ENCODE data around the gene SMIM11.
"Not testable (repeated sequence)": the region's sequence is repeated elsewhere in the genome, so short reads cannot be mapped to it uniquely, and the experiment has no call there.

SMIM11 gene, protein sequence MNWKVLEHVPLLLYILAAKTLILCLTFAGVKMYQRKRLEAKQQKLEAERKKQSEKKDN

GRCh38 chr21:34374940-34375618 lies at the start of gene SMIM11:
Gene SMIM11 (plus strand): TSS chr21:34375507. CDS start chr21:34379505, 3,998 bp downstream.
- in situ Hi-C loops (cut with HindIII; ENCODE audit: low pct_unique_long_range_greater_than_20kb, low sequenced_read_pairs); DNase-seq (ENCODE audit: low read depth in 1 of 2, low spot score in 1 of 2): not testable (repeated sequence)

GRCh38 chr21:34330055-34330454 lies 45.3 kb upstream of the SMIM11 start:
- DNase-seq (ENCODE audit: low read depth in 1 of 2, low spot score in 1 of 2) = no peak
- in situ Hi-C loops (cut with HindIII; ENCODE audit: low pct_unique_long_range_greater_than_20kb, low sequenced_read_pairs) = no loop called here

DNA sequence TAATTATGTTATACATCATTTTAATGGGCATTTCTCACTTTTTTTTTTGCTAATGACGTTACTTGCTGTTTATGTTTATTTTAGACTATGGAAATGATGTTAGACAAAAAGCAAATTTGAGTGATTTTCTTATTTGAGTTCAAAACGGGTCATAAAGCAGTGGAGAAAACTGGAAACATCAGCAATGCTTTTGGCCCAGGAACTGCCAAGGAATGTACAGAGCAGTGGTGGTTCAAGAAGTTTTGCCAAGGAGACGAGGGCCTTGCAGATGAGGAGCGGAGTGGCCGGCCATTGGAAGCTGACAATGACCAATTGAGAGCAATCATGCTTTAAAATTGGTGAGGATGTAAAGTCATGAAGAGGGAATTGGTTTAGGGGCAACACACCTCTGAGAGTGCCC lies 43.6 kb upstream of the SMIM11 start:
- in situ Hi-C loops (cut with HindIII; ENCODE audit: low pct_unique_long_range_greater_than_20kb, low sequenced_read_pairs) = no loop called here
- no peak for DNase-seq (ENCODE audit: low read depth in 1 of 2, low spot score in 1 of 2)
- no peak for TF ChIP-seq JUND (IDR thresholded peaks at IDR 0.05; ENCODE audit: low read depth)

More at GRCh38 chr21:34330055-34330454, 45.3 kb upstream of the SMIM11 start:
- no peak for TF ChIP-seq JUND (IDR thresholded peaks at IDR 0.05; ENCODE audit: low read depth)

DNA sequence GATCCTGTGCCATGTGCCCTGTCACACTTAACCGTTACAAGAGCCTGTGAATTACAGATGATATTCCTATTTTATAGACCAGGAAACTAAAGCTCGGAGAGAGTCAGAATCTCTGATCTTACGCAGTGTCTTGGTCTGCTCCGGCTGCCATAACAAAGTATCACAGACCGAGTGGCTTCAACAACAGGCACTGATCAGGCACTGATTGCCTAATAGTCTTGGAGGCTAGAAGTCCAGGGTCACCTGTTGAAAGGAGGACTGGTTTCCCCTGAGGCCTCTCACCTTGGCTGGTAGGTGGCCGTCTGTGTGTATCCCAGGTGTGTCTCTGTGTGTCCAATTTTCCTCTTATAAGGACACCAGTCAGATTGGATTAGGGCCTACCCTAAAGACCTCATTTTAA lies 43.0 kb upstream of the SMIM11 start:
- TF ChIP-seq JUND (IDR thresholded peaks at IDR 0.05; ENCODE audit: low read depth) = no peak
- in situ Hi-C loops (cut with HindIII; ENCODE audit: low pct_unique_long_range_greater_than_20kb, low sequenced_read_pairs) = no loop called here
- DNase-seq (ENCODE audit: low read depth in 1 of 2, low spot score in 1 of 2) = no peak

DNA sequence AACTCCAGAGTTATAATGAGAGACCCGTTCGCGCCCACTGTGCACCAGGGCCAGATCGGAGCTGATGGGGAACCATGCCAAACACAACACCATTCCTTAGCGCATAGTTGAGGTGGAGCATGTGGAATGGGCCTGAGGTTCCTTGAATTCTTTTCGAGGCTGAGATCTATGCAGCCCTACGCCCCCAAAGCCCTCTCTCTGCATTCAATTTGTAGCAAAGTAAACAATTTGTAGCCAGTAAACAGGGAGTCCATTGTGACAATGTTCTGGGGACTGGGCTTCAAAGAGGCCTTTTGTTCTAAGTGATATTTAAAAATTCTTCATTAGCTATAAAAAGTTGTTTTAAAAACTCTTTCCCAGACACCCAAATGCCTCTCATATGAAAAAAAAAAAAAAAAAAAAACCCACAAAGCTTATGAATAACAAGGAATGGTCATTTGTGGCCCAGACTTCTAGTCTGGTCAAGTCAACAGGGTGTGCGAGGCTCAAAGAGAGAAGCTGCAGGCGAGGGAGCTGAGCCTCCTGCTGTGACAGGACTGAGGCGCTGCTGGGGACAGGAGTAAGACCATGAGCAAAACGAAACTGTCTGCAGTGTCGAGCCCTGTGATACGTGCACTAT lies 42.1 kb upstream of the SMIM11 start:
- TF ChIP-seq JUND (IDR thresholded peaks at IDR 0.05; ENCODE audit: low read depth) = no peak
- DNase-seq (ENCODE audit: low read depth in 1 of 2, low spot score in 1 of 2) = peak in 1 of 2 experiments; percentile 19
- in situ Hi-C loops (cut with HindIII; ENCODE audit: low pct_unique_long_range_greater_than_20kb, low sequenced_read_pairs) = no loop called here

DNA sequence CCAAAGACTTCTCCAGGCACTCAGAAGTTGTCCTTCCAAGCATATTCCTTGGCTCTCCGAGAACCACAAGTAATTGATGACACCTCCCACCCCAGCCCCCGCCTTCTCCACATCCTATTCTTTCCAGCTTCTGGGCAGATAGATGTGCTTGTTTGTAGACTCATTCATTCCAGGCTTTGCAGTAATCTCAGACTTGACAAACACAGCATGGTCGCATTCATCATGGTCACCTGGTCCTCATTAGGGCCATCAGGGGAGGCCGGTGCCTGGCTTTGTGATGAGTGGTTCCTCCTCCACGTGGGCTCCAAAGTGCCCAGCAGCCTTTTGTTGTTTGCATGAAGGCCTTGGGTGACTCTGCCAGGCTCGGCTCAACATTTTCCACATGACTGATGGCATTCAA lies 40.0 kb upstream of the SMIM11 start:
- in situ Hi-C loops (cut with HindIII; ENCODE audit: low pct_unique_long_range_greater_than_20kb, low sequenced_read_pairs) = no loop called here
- TF ChIP-seq JUND (IDR thresholded peaks at IDR 0.05; ENCODE audit: low read depth) = no peak
- peak in 1 of 2 experiments; percentile 39 for DNase-seq (ENCODE audit: low read depth in 1 of 2, low spot score in 1 of 2)

- TF ChIP-seq JUND (IDR thresholded peaks at IDR 0.05; ENCODE audit: low read depth) = no peak
- in situ Hi-C loops (cut with HindIII; ENCODE audit: low pct_unique_long_range_greater_than_20kb, low sequenced_read_pairs) = no loop called here
- DNase-seq (ENCODE audit: low read depth in 1 of 2, low spot score in 1 of 2) = no peak
These were observed 39.1 kb upstream of the SMIM11 start for GRCh38 chr21:34336245-34336644.

GRCh38 chr21:34336756-34337391 lies 38.4 kb upstream of the SMIM11 start:
- no peak for TF ChIP-seq JUND (IDR thresholded peaks at IDR 0.05; ENCODE audit: low read depth)
- DNase-seq (ENCODE audit: low read depth in 1 of 2, low spot score in 1 of 2) = no peak
- in situ Hi-C loops (cut with HindIII; ENCODE audit: low pct_unique_long_range_greater_than_20kb, low sequenced_read_pairs) = no loop called here

GRCh38 chr21:34337741-34338140 lies 37.6 kb upstream of the SMIM11 start:
- in situ Hi-C loops (cut with HindIII; ENCODE audit: low pct_unique_long_range_greater_than_20kb, low sequenced_read_pairs) = no loop called here
- TF ChIP-seq JUND (IDR thresholded peaks at IDR 0.05; ENCODE audit: low read depth) = no peak
- no peak for DNase-seq (ENCODE audit: low read depth in 1 of 2, low spot score in 1 of 2)

DNA sequence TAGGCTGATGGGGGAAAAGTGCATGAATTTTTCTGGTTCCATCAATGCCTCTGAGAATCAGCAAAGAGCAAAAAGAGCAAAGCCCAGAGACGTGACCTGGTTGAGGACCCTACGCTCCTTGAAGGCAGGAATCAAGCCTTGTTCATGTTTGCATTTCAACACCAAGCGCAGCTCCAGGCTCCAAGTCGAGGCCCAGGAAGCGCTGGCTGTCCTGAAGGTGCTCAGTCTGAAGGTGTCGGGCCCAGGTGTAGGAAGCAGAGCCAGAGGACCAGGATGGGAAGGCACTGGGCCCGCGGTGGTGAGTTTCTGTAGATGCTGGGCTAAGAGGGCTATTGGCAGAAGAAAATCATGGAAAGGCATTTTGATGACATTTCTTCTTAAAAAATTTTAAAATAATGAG lies 37.1 kb upstream of the SMIM11 start:
- in situ Hi-C loops (cut with HindIII; ENCODE audit: low pct_unique_long_range_greater_than_20kb, low sequenced_read_pairs) = no loop called here
- no peak for TF ChIP-seq JUND (IDR thresholded peaks at IDR 0.05; ENCODE audit: low read depth)
- no peak for DNase-seq (ENCODE audit: low read depth in 1 of 2, low spot score in 1 of 2)

- in situ Hi-C loops (cut with HindIII; ENCODE audit: low pct_unique_long_range_greater_than_20kb, low sequenced_read_pairs) = no loop called here
- no peak for TF ChIP-seq JUND (IDR thresholded peaks at IDR 0.05; ENCODE audit: low read depth)
- no peak for DNase-seq (ENCODE audit: low read depth in 1 of 2, low spot score in 1 of 2)
These were observed 35.2 kb upstream of the SMIM11 start for GRCh38 chr21:34340061-34340460.

GRCh38 chr21:34342476-34342875 lies 32.8 kb upstream of the SMIM11 start:
- TF ChIP-seq JUND (IDR thresholded peaks at IDR 0.05; ENCODE audit: low read depth) = no peak
- DNase-seq (ENCODE audit: low read depth in 1 of 2, low spot score in 1 of 2) = no peak
- in situ Hi-C loops (cut with HindIII; ENCODE audit: low pct_unique_long_range_greater_than_20kb, low sequenced_read_pairs) = no loop called here

- no peak for TF ChIP-seq JUND (IDR thresholded peaks at IDR 0.05; ENCODE audit: low read depth)
- no peak for DNase-seq (ENCODE audit: low read depth in 1 of 2, low spot score in 1 of 2)
- in situ Hi-C loops (cut with HindIII; ENCODE audit: low pct_unique_long_range_greater_than_20kb, low sequenced_read_pairs) = no loop called here
These were observed 32.0 kb upstream of the SMIM11 start for GRCh38 chr21:34343347-34343746.
